Measurements from ENCODE around the gene DSG2.

GRCh38 chr18:31451625-31452024 lies 46.4 kb upstream of the DSG2 start:
- no peak for TF ChIP-seq CTCF (IDR thresholded peaks at IDR 0.05)
- no peak for TF ChIP-seq POLR2A (IDR thresholded peaks at IDR 0.05)
